ENCODE data around the gene MTRFR. TPM values are rescaled to one million over a fixed set of nuclear protein-coding genes. Genes with fewer than 3 reads are reported as not detected.

MTRFR gene
- total RNA-seq, 1 experiment from 2014 or later: 21.0 TPM

GRCh38 chr12:123253641-123254459, 20.6 kb downstream of the MTRFR start:
- intact Hi-C loops (cut with micrococcal nuclease; ENCODE audit: unreplicated experiment): no loop called here
- Mint-ChIP-seq H3K9me3 (ENCODE audit: unreplicated experiment) (no peaks in the 10 kb centered on the region), H3K27me3 (ENCODE audit: insufficient read depth, unreplicated experiment) (no peaks in the 10 kb centered on the region), H3K36me3 (ENCODE audit: insufficient read depth, unreplicated experiment) (peaks cover 79% of the 10 kb centered on the region), H3K27ac (ENCODE audit: unreplicated experiment) (no peak overlapping the region), H3K4me3 (ENCODE audit: unreplicated experiment) (no peak overlapping the region), H3K4me1 (ENCODE audit: low read depth, unreplicated experiment) (peaks cover 20% of the 10 kb centered on the region)
- ChIA-PET POLR2A (no interaction called here), CTCF (interaction anchor here (1.0 kb wide), 1 partner anchor 11 kb away, joined by 4 read pairs; no protein-coding TSS in a partner anchor)
- Histone ChIP-seq H3K36me3 (ENCODE audit: control insufficient read depth, insufficient read depth, low read length) (peaks cover 6% of the 10 kb centered on the region), H3K27me3 (replicated peaks; ENCODE audit: control insufficient read depth, insufficient read depth, low read length) (no peaks in the 10 kb centered on the region), H3K4me3 (ENCODE audit: low read depth, low read length) (no peak overlapping the region), H3K9me3 (no peaks in the 10 kb centered on the region), H3K4me1 (peaks cover 25% of the 10 kb centered on the region)
- BruUV-seq (replicated peaks): no TSS peak
- TF ChIP-seq, protein P1, sequence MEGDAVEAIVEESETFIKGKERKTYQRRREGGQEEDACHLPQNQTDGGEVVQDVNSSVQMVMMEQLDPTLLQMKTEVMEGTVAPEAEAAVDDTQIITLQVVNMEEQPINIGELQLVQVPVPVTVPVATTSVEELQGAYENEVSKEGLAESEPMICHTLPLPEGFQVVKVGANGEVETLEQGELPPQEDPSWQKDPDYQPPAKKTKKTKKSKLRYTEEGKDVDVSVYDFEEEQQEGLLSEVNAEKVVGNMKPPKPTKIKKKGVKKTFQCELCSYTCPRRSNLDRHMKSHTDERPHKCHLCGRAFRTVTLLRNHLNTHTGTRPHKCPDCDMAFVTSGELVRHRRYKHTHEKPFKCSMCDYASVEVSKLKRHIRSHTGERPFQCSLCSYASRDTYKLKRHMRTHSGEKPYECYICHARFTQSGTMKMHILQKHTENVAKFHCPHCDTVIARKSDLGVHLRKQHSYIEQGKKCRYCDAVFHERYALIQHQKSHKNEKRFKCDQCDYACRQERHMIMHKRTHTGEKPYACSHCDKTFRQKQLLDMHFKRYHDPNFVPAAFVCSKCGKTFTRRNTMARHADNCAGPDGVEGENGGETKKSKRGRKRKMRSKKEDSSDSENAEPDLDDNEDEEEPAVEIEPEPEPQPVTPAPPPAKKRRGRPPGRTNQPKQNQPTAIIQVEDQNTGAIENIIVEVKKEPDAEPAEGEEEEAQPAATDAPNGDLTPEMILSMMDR (IDR thresholded peaks at IDR 0.05; ENCODE audit: insufficient read depth in 1 of 2, low read depth in 1 of 2, low read length in 1 of 2, severe bottlenecking in 1 of 2, unreplicated experiment in 1 of 2): no peak
- no peak for DNase-seq

DNA sequence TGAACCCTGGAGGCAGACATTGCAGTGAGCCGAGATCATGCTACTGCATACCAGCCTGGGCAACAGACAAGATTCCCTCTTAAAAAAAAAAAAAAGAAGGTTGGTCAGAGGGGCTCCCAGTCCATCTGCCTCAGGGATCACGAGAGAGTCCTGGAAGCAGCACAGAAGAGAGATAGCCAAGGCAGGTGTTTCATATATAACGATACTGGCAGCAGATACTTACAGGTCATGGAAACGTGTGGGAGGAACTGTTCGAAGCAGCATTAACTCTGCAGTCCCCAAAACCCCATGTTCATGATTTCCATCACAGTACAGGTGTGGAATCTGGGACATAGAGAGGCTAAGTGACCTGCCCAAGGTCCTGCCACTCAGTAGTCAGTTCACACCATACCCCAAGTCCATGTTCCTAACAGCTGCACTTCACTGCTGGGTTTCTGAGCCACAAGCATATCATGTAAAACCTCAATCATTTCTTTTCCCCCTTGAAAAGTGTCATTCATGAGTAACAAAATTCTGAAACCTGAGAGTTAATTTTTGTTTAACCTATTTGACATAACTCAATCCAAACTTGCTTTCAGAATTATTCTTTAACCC, 21.7 kb downstream of the MTRFR start:
- POLR2A ChIA-PET: no interaction called here
- no peak for DNase-seq
- Histone ChIP-seq H3K27me3 (replicated peaks; ENCODE audit: control insufficient read depth, insufficient read depth, low read length) (no peaks in the 10 kb centered on the region), H3K36me3 (ENCODE audit: control insufficient read depth, insufficient read depth, low read length) (peaks cover 6% of the 10 kb centered on the region), H3K9me3 (no peaks in the 10 kb centered on the region), H3K4me1 (peaks cover 25% of the 10 kb centered on the region), H3K4me3 (ENCODE audit: low read depth, low read length) (no peak overlapping the region)
- Mint-ChIP-seq H3K9me3 (ENCODE audit: unreplicated experiment) (no peaks in the 10 kb centered on the region), H3K27me3 (ENCODE audit: insufficient read depth, unreplicated experiment) (no peaks in the 10 kb centered on the region), H3K27ac (ENCODE audit: unreplicated experiment) (no peak overlapping the region), H3K36me3 (ENCODE audit: insufficient read depth, unreplicated experiment) (peaks cover 82% of the 10 kb centered on the region), H3K4me1 (ENCODE audit: low read depth, unreplicated experiment) (peaks cover 17% of the 10 kb centered on the region), H3K4me3 (ENCODE audit: unreplicated experiment) (no peak overlapping the region)
- TF ChIP-seq, protein P1 (IDR thresholded peaks at IDR 0.05; ENCODE audit: insufficient read depth in 1 of 2, low read depth in 1 of 2, low read length in 1 of 2, severe bottlenecking in 1 of 2, unreplicated experiment in 1 of 2): no peak
- intact Hi-C loops (cut with micrococcal nuclease; ENCODE audit: unreplicated experiment): no loop called here
- CTCF ChIA-PET: no interaction called here
- no TSS peak for BruUV-seq (replicated peaks)

DNA sequence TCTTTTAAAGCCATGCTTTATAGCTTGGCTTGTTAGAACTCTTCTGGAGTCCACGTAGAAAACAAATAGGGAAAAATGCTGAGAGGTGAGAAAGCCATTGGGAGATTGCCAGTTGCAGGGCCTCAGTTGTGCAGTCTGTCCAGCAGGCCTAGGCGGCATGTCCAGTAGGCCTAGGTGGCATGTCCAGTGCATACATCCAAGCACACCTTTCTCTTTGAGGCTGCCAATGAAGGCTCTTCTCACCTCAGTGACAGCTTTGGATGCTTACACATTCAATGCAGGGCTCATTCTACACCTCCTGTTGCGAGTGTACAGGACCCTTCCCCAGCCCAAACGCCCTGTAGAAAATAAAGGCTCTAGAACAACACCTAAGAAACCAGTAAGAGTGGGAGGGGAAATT, 25.4 kb downstream of the MTRFR start:
- no peak for DNase-seq
- Histone ChIP-seq H3K9me3 (no peaks in the 10 kb centered on the region), H3K4me1 (no peaks in the 10 kb centered on the region), H3K4me3 (ENCODE audit: low read depth, low read length) (no peak overlapping the region), H3K36me3 (ENCODE audit: control insufficient read depth, insufficient read depth, low read length) (peaks cover 4% of the 10 kb centered on the region), H3K27me3 (replicated peaks; ENCODE audit: control insufficient read depth, insufficient read depth, low read length) (no peaks in the 10 kb centered on the region)
- CTCF ChIA-PET: interaction anchor here (0.6 to 1.0 kb wide), 2 partner anchors 20 to 387 kb away, joined by 3 to 4 read pairs; no protein-coding TSS in a partner anchor
- intact Hi-C loops (cut with micrococcal nuclease; ENCODE audit: unreplicated experiment): no loop called here
- Mint-ChIP-seq H3K27ac (ENCODE audit: unreplicated experiment) (no peak overlapping the region), H3K36me3 (ENCODE audit: insufficient read depth, unreplicated experiment) (peaks cover 98% of the 10 kb centered on the region), H3K4me1 (ENCODE audit: low read depth, unreplicated experiment) (no peaks in the 10 kb centered on the region), H3K9me3 (ENCODE audit: unreplicated experiment) (no peaks in the 10 kb centered on the region), H3K27me3 (ENCODE audit: insufficient read depth, unreplicated experiment) (no peaks in the 10 kb centered on the region), H3K4me3 (ENCODE audit: unreplicated experiment) (no peak overlapping the region)
- TF ChIP-seq, protein P1 (IDR thresholded peaks at IDR 0.05; ENCODE audit: insufficient read depth in 1 of 2, low read depth in 1 of 2, low read length in 1 of 2, severe bottlenecking in 1 of 2, unreplicated experiment in 1 of 2): no peak
- POLR2A ChIA-PET: interaction anchor here (0.6 kb wide), 2 partner anchors 115 to 471 kb away, joined by 4 to 5 read pairs; no protein-coding TSS in a partner anchor
- no TSS peak for BruUV-seq (replicated peaks)
